Smooth muscle cell (in vitro differentiated cells): ENCODE measurements around the gene RPL26. TPM values are rescaled to one million over a fixed set of nuclear protein-coding genes. Genes with fewer than 3 reads are reported as not detected.

Experiments used
- DNase-seq: peaks from one replicate; lab custom pipeline; 2025; ENCODE audit not compliant: unreplicated experiment; lab: John Stamatoyannopoulos, UW
- H2AFZ ChIP-seq: fragments of 200-600 bp; sonication (generic); 2 replicates; pipeline ENCODE4 v1.6.0; 2016; ENCODE audit warnings: antibody characterized with exemption, low read depth, mild to moderate bottlenecking
- H3F3A ChIP-seq: fragments of 200-600 bp; sonication (generic); 2 replicates; pipeline ENCODE4 v1.6.0; 2017; ENCODE audit warnings: antibody characterized with exemption, low read depth
- H3K27ac ChIP-seq: fragments of 200-600 bp; sonication (generic); 2 replicates; pipeline ENCODE4 v1.5.1; 2016; ENCODE audit warnings: low read depth, mild to moderate bottlenecking
- H3K27me3 ChIP-seq: fragments of 200-600 bp; sonication (generic); 2 replicates; pipeline ENCODE4 v1.6.1; 2016; ENCODE audit warnings: low read depth, mild to moderate bottlenecking
- H3K36me3 ChIP-seq: fragments of 200-600 bp; sonication (generic); 2 replicates; pipeline ENCODE4 v1.5.1; 2016; ENCODE audit warnings: low read depth
- H3K4me1 ChIP-seq: fragments of 200-600 bp; sonication (generic); 2 replicates; pipeline ENCODE4 v1.5.1; 2016; ENCODE audit warnings: low read depth
- H3K4me2 ChIP-seq: fragments of 200-600 bp; sonication (generic); 2 replicates; pipeline ENCODE4 v1.6.0; 2016; ENCODE audit warnings: mild to moderate bottlenecking
- H3K4me3 ChIP-seq: fragments of 200-600 bp; sonication (generic); 2 replicates; pipeline ENCODE4 v1.5.1; 2016; ENCODE audit warnings: mild to moderate bottlenecking
- H3K79me2 ChIP-seq: fragments of 200-600 bp; sonication (generic); 2 replicates; pipeline ENCODE4 v1.6.0; 2016; ENCODE audit warnings: low read depth, mild to moderate bottlenecking
- H3K9ac ChIP-seq: fragments of 200-600 bp; sonication (generic); 2 replicates; pipeline ENCODE4 v1.6.0; 2016; ENCODE audit warnings: low read depth
- H3K9me3 ChIP-seq: fragments of 200-600 bp; sonication (generic); replicated peaks from 2 replicates; pipeline ENCODE4 v1.5.1; 2016; ENCODE audit warnings: low read depth
- H4K20me1 ChIP-seq: fragments of 200-600 bp; sonication (generic); 2 replicates; pipeline ENCODE4 v1.6.0; 2016; ENCODE audit warnings: low read depth
- WGBS: methylation state at CpG from one replicate; pipeline ENCODE4 v1.1.7; 2016; ENCODE audit warnings: low lambda C conversion rate; 5-methylcytosine and 5-hydroxymethylcytosine counted together
- polyA plus RNA-seq: library from polyadenylated mRNA; unstranded; fragments of >200 nt; fragmentation: Nextera tagmentation; extraction: Ambion mirVana; gene quantifications from 2 replicates; pipeline ENCODE4 v1.2.1, GENCODE V29; 2016
- total RNA-seq: library from RNA; depleted of rRNA; stranded (reverse); fragments of >200 nt; gene quantifications from 2 replicates; pipeline ENCODE4 v1.2.3, GENCODE V29; 2014
- TF ChIP-seq, protein P1 (sequence below): fragments of 200-600 bp; sonication (generic); IDR thresholded peaks from 2 replicates; pipeline ENCODE4 v1.5.1; 2017; ENCODE audit warnings: borderline replicate concordance, mild to moderate bottlenecking, antibody characterized with exemption; ENCODE audit not compliant: insufficient read depth, poor library complexity, severe bottlenecking

RPL26 gene
- total and polyA plus RNA-seq, 2 experiments from 2014 or later, result 367 to 3,533 TPM

GRCh38 chr17:8384801-8385378 is 1.9 kb upstream of the RPL26 start:
- TF ChIP-seq, protein P1, sequence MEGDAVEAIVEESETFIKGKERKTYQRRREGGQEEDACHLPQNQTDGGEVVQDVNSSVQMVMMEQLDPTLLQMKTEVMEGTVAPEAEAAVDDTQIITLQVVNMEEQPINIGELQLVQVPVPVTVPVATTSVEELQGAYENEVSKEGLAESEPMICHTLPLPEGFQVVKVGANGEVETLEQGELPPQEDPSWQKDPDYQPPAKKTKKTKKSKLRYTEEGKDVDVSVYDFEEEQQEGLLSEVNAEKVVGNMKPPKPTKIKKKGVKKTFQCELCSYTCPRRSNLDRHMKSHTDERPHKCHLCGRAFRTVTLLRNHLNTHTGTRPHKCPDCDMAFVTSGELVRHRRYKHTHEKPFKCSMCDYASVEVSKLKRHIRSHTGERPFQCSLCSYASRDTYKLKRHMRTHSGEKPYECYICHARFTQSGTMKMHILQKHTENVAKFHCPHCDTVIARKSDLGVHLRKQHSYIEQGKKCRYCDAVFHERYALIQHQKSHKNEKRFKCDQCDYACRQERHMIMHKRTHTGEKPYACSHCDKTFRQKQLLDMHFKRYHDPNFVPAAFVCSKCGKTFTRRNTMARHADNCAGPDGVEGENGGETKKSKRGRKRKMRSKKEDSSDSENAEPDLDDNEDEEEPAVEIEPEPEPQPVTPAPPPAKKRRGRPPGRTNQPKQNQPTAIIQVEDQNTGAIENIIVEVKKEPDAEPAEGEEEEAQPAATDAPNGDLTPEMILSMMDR, result no peak
- Histone ChIP-seq H3K9ac (peak overlapping the region; percentile 5), H3K4me1 (peaks cover 21% of the 10 kb centered on the region), H3K9me3 (no peaks in the 10 kb centered on the region), H3K79me2 (peaks cover 31% of the 10 kb centered on the region), H2AFZ (no peak overlapping the region), H3K27me3 (no peaks in the 10 kb centered on the region), H3K27ac (peak overlapping the region; percentile 58), H3K36me3 (no peaks in the 10 kb centered on the region), H3K4me3 (peak overlapping the region; percentile 66), H3F3A (peaks cover 28% of the 10 kb centered on the region), H4K20me1 (peaks cover 28% of the 10 kb centered on the region), H3K4me2 (peak overlapping the region; percentile 96)
- 8% methylated on average over 12 of the region's 12 CpGs for WGBS
- no peak for DNase-seq

- Histone ChIP-seq H3K4me2 (peak overlapping the region; percentile 98), H3K9me3 (no peaks in the 10 kb centered on the region), H3K27ac (peak overlapping the region; percentile 73), H3K4me1 (peaks cover 21% of the 10 kb centered on the region), H4K20me1 (peaks cover 46% of the 10 kb centered on the region), H2AFZ (peak overlapping the region; percentile 56), H3K4me3 (peak overlapping the region; percentile 66), H3K79me2 (peaks cover 45% of the 10 kb centered on the region), H3K27me3 (no peaks in the 10 kb centered on the region), H3K36me3 (no peaks in the 10 kb centered on the region), H3K9ac (peak overlapping the region; percentile 90), H3F3A (peaks cover 46% of the 10 kb centered on the region)
- under 1% methylated on average over 15 of the region's 15 CpGs for WGBS
- TF ChIP-seq, protein P1, result no peak
- no peak for DNase-seq
These were observed 182 bp downstream of the RPL26 start for GRCh38 chr17:8382880-8383142.

- peak overlapping the region; percentile 66 for H3K4me3 ChIP-seq
- TF ChIP-seq, protein P1, result no peak
These were observed 727 bp downstream of the RPL26 start for GRCh38 chr17:8382052-8382879.

More at GRCh38 chr17:8382052-8382879, 727 bp downstream of the RPL26 start:
- H3K27me3 ChIP-seq, result no peaks in the 10 kb centered on the region
- H4K20me1 ChIP-seq, result peaks cover 46% of the 10 kb centered on the region
- 13% methylated on average over 27 of the region's 27 CpGs for WGBS
- peak overlapping the region; percentile 90 for H3K9ac ChIP-seq
- peak overlapping the region; percentile 98 for H3K4me2 ChIP-seq
- H2AFZ ChIP-seq, result peak overlapping the region; percentile 56
- peaks cover 45% of the 10 kb centered on the region for H3K79me2 ChIP-seq
- H3K36me3 ChIP-seq, result no peaks in the 10 kb centered on the region
- peak overlapping the region; percentile 73 for H3K27ac ChIP-seq
- H3K9me3 ChIP-seq, result no peaks in the 10 kb centered on the region
- H3F3A ChIP-seq, result peaks cover 51% of the 10 kb centered on the region
- no peak for DNase-seq
- H3K4me1 ChIP-seq, result peaks cover 21% of the 10 kb centered on the region
